Natural killer cell (primary cell): ENCODE results near the gene YWHAH. TPM values are rescaled to one million over a fixed set of nuclear protein-coding genes. Genes with fewer than 3 reads are reported as not detected.

Source experiments
- ATAC-seq, 3 donors: fragments of 150-1000 bp in 2 of 3; fragments of 200-7000 bp in 1 of 3; cut with Tn5 transposase; 1 replicate in 1 of 3; 2 replicates in 2 of 3; pipeline ENCODE4 v1.10.0; 2021; ENCODE audit warnings: mild to moderate bottlenecking in 2 of 3, moderate library complexity in 2 of 3
- DNase-seq, 2 donors: peaks; one replicate each; pipeline versions ENCODE4 v3.0.0 to v3.0.0-alpha.2; 2013 to 2021; ENCODE audit warnings: mixed read lengths in 1 of 2
- H3K27ac ChIP-seq: one replicate; pipeline ENCODE4 v1.5.1; 2013; ENCODE audit warnings: mild to moderate bottlenecking, low read length
- H3K27me3 ChIP-seq: one replicate; pipeline ENCODE4 v1.6.1; 2013; ENCODE audit warnings: low read length; ENCODE audit not compliant: control insufficient read depth, insufficient read depth
- H3K36me3 ChIP-seq: one replicate; pipeline ENCODE4 v1.6.1; 2013; ENCODE audit warnings: low read length; ENCODE audit not compliant: control insufficient read depth, insufficient read depth
- H3K4me1 ChIP-seq: one replicate; pipeline ENCODE4 v1.6.1; 2013; ENCODE audit warnings: low read length; ENCODE audit not compliant: control insufficient read depth, insufficient read depth
- H3K4me3 ChIP-seq: one replicate; pipeline ENCODE4 v1.5.1; 2013; ENCODE audit warnings: low read length
- H3K9me3 ChIP-seq: one replicate; pipeline ENCODE4 v1.6.1; 2013; ENCODE audit warnings: low read length; ENCODE audit not compliant: control insufficient read depth, insufficient read depth
- H3K27ac Mint-ChIP-seq, 2 donors: one replicate each; pipeline ENCODE4 v1.8.0; 2022; ENCODE audit warnings: mild to moderate bottlenecking in 2 of 2, mixed read lengths in 2 of 2, moderate library complexity in 1 of 2
- H3K27me3 Mint-ChIP-seq, 2 donors: one replicate each; pipeline ENCODE4 v1.8.0; 2022; ENCODE audit warnings: low read depth in 2 of 2, mixed read lengths in 2 of 2
- H3K36me3 Mint-ChIP-seq: one replicate; pipeline ENCODE4 v1.8.0; 2022; ENCODE audit warnings: mixed read lengths
- H3K4me1 Mint-ChIP-seq, 2 donors: one replicate each; pipeline ENCODE4 v1.8.0; 2022; ENCODE audit warnings: mixed read lengths in 2 of 2
- H3K4me3 Mint-ChIP-seq: one replicate; pipeline ENCODE4 v1.8.0; 2022; ENCODE audit warnings: mild to moderate bottlenecking, moderate library complexity, mixed read lengths
- H3K9me3 Mint-ChIP-seq, 2 donors: one replicate each; pipeline ENCODE4 v1.8.0; 2022; ENCODE audit warnings: mixed read lengths in 2 of 2
- WGBS: methylation state at CpG from one replicate; pipeline ENCODE4 v1.1.7; 2013; ENCODE audit warnings: missing lambda C conversion rate; ENCODE audit not compliant: insufficient coverage; 5-methylcytosine and 5-hydroxymethylcytosine counted together
- intact Hi-C: fragments of 100-400 bp; cut with micrococcal nuclease; formaldehyde crosslinking; loops from one replicate; pipeline ENCODE4 v1.14.2; 2022
- total RNA-seq, 4 donors: library from RNA; stranded (reverse); fragments of 120-200 nt in 1 of 4; gene quantifications; one replicate each; pipeline versions ENCODE4 v1.2.3 to v1.2.4, GENCODE V29; 2013 to 2022
- TF ChIP-seq, protein P1 (sequence below): fragments of 200-600 bp; IDR thresholded peaks from one replicate; pipeline ENCODE4 v1.8.0; 2022; ENCODE audit warnings: antibody characterized with exemption

YWHAH gene
- total RNA-seq, 3 donors from 2014 or later (not counting 1 experiment from before 2014, with no cell fraction given): 29.6 to 35.0 (median 32.8) TPM

DNA sequence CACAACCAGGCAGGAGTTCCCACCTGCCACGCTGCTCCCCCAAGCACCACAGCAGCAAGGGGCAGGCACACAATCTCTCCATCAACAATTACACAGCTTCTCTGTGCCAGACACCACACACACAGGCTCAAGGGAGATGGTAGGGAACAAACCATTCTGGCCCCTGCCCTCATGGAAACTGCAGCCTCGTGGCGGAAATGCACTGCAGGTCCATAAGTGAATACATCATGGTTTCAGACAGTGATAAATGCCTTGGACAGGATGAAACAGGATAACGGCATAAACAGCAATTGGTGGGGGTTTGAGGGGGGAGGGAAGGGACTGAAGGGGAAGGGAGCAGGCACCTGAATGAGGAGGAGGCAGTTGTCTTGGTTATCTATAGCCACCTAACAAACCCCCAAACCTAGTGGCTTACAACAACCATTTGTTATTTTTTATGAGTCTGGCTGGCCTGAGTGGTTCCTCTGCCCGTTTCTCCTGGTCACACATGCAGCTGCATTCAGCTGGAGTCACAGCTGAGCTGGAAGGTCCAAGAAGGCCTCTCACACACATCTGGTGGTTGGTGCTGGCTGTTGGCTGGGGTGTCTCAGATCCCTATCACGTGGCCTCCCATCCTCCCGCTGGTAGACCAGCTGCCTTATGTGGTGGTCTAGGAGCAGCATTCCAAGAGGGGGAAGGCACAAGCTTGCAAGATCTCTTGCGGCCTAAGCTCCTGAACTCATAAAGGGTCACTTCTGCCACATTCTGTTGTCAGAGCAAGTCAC, 15.0 kb upstream of the YWHAH start:
- Histone ChIP-seq H3K4me3 (no peak overlapping the region), H3K27me3 (no peaks in the 10 kb centered on the region), H3K36me3 (no peaks in the 10 kb centered on the region), H3K27ac (no peak overlapping the region), H3K9me3 (no peaks in the 10 kb centered on the region), H3K4me1 (no peaks in the 10 kb centered on the region)
- Mint-ChIP-seq H3K4me3 (no peak overlapping the region), H3K9me3 (peaks cover 0 to 2% of the 10 kb centered on the region in 2 donors), H3K4me1 (no peaks in the 10 kb centered on the region), H3K36me3 (no peaks in the 10 kb centered on the region), H3K27me3 (peaks cover 6 to 7% of the 10 kb centered on the region in 2 donors), H3K27ac (no peak overlapping the region)
- DNase-seq (no peak), ATAC-seq (no peak)
- TF ChIP-seq, protein P1, sequence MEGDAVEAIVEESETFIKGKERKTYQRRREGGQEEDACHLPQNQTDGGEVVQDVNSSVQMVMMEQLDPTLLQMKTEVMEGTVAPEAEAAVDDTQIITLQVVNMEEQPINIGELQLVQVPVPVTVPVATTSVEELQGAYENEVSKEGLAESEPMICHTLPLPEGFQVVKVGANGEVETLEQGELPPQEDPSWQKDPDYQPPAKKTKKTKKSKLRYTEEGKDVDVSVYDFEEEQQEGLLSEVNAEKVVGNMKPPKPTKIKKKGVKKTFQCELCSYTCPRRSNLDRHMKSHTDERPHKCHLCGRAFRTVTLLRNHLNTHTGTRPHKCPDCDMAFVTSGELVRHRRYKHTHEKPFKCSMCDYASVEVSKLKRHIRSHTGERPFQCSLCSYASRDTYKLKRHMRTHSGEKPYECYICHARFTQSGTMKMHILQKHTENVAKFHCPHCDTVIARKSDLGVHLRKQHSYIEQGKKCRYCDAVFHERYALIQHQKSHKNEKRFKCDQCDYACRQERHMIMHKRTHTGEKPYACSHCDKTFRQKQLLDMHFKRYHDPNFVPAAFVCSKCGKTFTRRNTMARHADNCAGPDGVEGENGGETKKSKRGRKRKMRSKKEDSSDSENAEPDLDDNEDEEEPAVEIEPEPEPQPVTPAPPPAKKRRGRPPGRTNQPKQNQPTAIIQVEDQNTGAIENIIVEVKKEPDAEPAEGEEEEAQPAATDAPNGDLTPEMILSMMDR: no peak
- 80% methylated on average over 8 of the region's 8 CpGs for WGBS
- intact Hi-C loops: no loop called here

DNA sequence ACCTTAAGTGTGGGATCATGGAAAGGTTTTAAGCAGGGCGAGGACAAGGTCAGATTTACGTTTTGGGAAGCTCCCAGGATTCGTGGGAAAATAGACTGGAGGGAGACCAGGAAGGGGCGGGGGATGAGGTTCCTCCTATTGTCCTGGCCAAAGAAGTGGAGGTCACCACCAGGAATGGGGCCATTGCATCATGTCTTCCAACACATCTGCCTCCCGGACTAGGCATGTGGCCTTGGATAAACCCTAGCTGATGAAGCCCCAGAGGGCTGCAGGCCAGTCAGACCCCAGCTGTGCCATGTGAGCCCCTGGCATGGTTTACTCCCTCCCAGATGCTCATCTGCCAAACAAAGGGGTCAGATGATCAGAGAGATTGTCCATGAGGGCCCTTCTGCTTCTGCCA, 11.5 kb upstream of the YWHAH start:
- no peak overlapping the region for H3K4me3 Mint-ChIP-seq
- peaks cover 3 to 7% of the 10 kb centered on the region in 2 donors for H3K27me3 Mint-ChIP-seq
- H3K36me3 ChIP-seq: no peaks in the 10 kb centered on the region
- DNase-seq (no peak), ATAC-seq (no peak)
- no peaks in the 10 kb centered on the region for H3K36me3 Mint-ChIP-seq
- WGBS: 81% methylated on average over 5 of the region's 5 CpGs
- no peak overlapping the region for H3K4me3 ChIP-seq
- H3K9me3 ChIP-seq: no peaks in the 10 kb centered on the region
- no peak overlapping the region for H3K27ac Mint-ChIP-seq
- H3K4me1 Mint-ChIP-seq: no peaks in the 10 kb centered on the region
- H3K27ac ChIP-seq: no peak overlapping the region
- no peaks in the 10 kb centered on the region for H3K9me3 Mint-ChIP-seq
- no peaks in the 10 kb centered on the region for H3K4me1 ChIP-seq
- no peaks in the 10 kb centered on the region for H3K27me3 ChIP-seq
- TF ChIP-seq, protein P1: no peak
- intact Hi-C loops: no loop called here

- WGBS: 99% methylated on average over 6 of the region's 6 CpGs
- no peak overlapping the region for H3K27ac Mint-ChIP-seq
- intact Hi-C loops: no loop called here
Observed at GRCh38 chr22:31933406-31933805, 10.9 kb upstream of the YWHAH start.

More at GRCh38 chr22:31933406-31933805, 10.9 kb upstream of the YWHAH start:
- no peaks in the 10 kb centered on the region for H3K4me1 ChIP-seq
- no peaks in the 10 kb centered on the region for H3K36me3 ChIP-seq
- H3K27ac ChIP-seq: no peak overlapping the region
- Mint-ChIP-seq H3K27me3 (peaks cover 3 to 7% of the 10 kb centered on the region in 2 donors), H3K36me3 (no peaks in the 10 kb centered on the region), H3K4me3 (no peak overlapping the region), H3K9me3 (no peaks in the 10 kb centered on the region), H3K4me1 (no peaks in the 10 kb centered on the region)
- DNase-seq (no peak), ATAC-seq (no peak)
- no peaks in the 10 kb centered on the region for H3K9me3 ChIP-seq
- no peak overlapping the region for H3K4me3 ChIP-seq
- TF ChIP-seq, protein P1: no peak
- H3K27me3 ChIP-seq: no peaks in the 10 kb centered on the region
